A673 (cell line): ENCODE measurements around the gene TNFSF9.

Source experiments
- EZH2 ChIP-seq: fragments of 200-600 bp; sonication (generic); IDR thresholded peaks from 2 replicates; pipeline ENCODE4 v1.6.1; 2017; ENCODE audit warnings: borderline replicate concordance, low read depth, mild to moderate bottlenecking, mixed read lengths, antibody characterized with exemption, low read length; ENCODE audit not compliant: poor library complexity, severe bottlenecking
- TF ChIP-seq, protein P1 (sequence below): fragments of 300-800, 200-600 bp; sonication (generic); conservative IDR thresholded peaks from 2 replicates; pipeline ENCODE4 v1.5.1; 2017; ENCODE audit warnings: low read depth, mild to moderate bottlenecking, antibody characterized with exemption, low read length, moderate library complexity, mixed read lengths

- TF ChIP-seq, protein P1, sequence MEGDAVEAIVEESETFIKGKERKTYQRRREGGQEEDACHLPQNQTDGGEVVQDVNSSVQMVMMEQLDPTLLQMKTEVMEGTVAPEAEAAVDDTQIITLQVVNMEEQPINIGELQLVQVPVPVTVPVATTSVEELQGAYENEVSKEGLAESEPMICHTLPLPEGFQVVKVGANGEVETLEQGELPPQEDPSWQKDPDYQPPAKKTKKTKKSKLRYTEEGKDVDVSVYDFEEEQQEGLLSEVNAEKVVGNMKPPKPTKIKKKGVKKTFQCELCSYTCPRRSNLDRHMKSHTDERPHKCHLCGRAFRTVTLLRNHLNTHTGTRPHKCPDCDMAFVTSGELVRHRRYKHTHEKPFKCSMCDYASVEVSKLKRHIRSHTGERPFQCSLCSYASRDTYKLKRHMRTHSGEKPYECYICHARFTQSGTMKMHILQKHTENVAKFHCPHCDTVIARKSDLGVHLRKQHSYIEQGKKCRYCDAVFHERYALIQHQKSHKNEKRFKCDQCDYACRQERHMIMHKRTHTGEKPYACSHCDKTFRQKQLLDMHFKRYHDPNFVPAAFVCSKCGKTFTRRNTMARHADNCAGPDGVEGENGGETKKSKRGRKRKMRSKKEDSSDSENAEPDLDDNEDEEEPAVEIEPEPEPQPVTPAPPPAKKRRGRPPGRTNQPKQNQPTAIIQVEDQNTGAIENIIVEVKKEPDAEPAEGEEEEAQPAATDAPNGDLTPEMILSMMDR, result no peak
- TF ChIP-seq EZH2, result no peak
These were observed 1.1 kb downstream of the TNFSF9 start for GRCh38 chr19:6531956-6532243.
